H1 (cell line): ENCODE data around the gene DENND1A. TPM values are rescaled to one million over a fixed set of nuclear protein-coding genes. Genes with fewer than 3 reads are reported as not detected.

Experiments
- CTCF ChIA-PET: fragments of 300-600 bp; sonication (Branson Sonifier 250); formaldehyde crosslinking; loops from one replicate; lab custom pipeline; 2021; ENCODE audit not compliant: partially characterized antibody; lab: Charles Lee
- POLR2A ChIA-PET: fragments of 300-600 bp; sonication (Branson Sonifier 250); formaldehyde crosslinking; loops from one replicate; lab custom pipeline; 2021; ENCODE audit warnings: inconsistent platforms; ENCODE audit not compliant: partially characterized antibody; lab: Charles Lee
- DNase-seq, 2 experiments: peaks; one replicate each; pipeline versions ENCODE4 v3.0.0 to v3.0.0-alpha.2; 2010 to 2022; ENCODE audit warnings: low spot score in 2 of 2, low read depth in 1 of 2, mixed read lengths in 1 of 2
- FAIRE-seq: peaks from 2 replicates; lab custom pipeline; 2011; peaks lifted over from hg19 to GRCh38; lab: Jason Lieb, UNC
- H2AFZ ChIP-seq: 2 replicates; pipeline ENCODE4 v1.8.1; 2012; ENCODE audit warnings: low read length, inconsistent platforms
- H2AK5ac ChIP-seq: 2 replicates; pipeline ENCODE4 v1.6.1; 2013; ENCODE audit warnings: low read depth, low read length
- H2BK120ac ChIP-seq: replicated peaks from 2 replicates; pipeline ENCODE3; 2013; ENCODE audit warnings: low read depth, low read length, inconsistent platforms
- H2BK12ac ChIP-seq: 2 replicates; pipeline ENCODE4 v1.6.1; 2013; ENCODE audit warnings: low read depth, low read length
- H2BK15ac ChIP-seq: 2 replicates; pipeline ENCODE4 v1.6.1; 2013; ENCODE audit warnings: low read length
- H2BK20ac ChIP-seq: 2 replicates; pipeline ENCODE4 v1.6.1; 2013; ENCODE audit warnings: low read length
- H2BK5ac ChIP-seq: 2 replicates; pipeline ENCODE4 v1.6.1; 2013; ENCODE audit warnings: low read depth, low read length
- H3K14ac ChIP-seq: 2 replicates; pipeline ENCODE4 v1.6.1; 2013; ENCODE audit warnings: inconsistent platforms; ENCODE audit not compliant: insufficient read length
- H3K18ac ChIP-seq: 2 replicates; pipeline ENCODE4 v1.6.1; 2013; ENCODE audit warnings: low read length; ENCODE audit errors: extremely low read depth
- H3K23ac ChIP-seq: 2 replicates; pipeline ENCODE4 v1.6.1; 2013; ENCODE audit warnings: inconsistent platforms; ENCODE audit not compliant: insufficient read length
- H3K23me2 ChIP-seq: 2 replicates; pipeline ENCODE4 v1.6.1; 2013; ENCODE audit warnings: low read depth, low read length
- H3K27ac ChIP-seq: 2 replicates; pipeline ENCODE4 v1.6.1; 2011; ENCODE audit warnings: low read depth, low read length, inconsistent platforms
- H3K27me3 ChIP-seq, 4 experiments: replicated peaks in 1 of 4; 1 replicate in 1 of 4; 2 replicates in 3 of 4; pipeline versions ENCODE4 v1.6.1 to v1.8.1; 2011 to 2013; ENCODE audit warnings: low read length in 3 of 4, mild to moderate bottlenecking in 3 of 4, inconsistent platforms in 2 of 4, mixed read lengths in 2 of 4, moderate library complexity in 1 of 4; ENCODE audit not compliant: control insufficient read depth in 3 of 4, insufficient read depth in 3 of 4; ENCODE audit errors: extremely low read depth in 1 of 4
- H3K36me3 ChIP-seq, 4 experiments: 2 replicates each; pipeline versions ENCODE4 v1.6.1 to v1.8.1; 2011 to 2013; ENCODE audit warnings: mild to moderate bottlenecking in 4 of 4, low read length in 3 of 4, moderate library complexity in 2 of 4, control low read depth in 1 of 4, inconsistent platforms in 1 of 4; ENCODE audit not compliant: insufficient read depth in 4 of 4, control insufficient read depth in 2 of 4
- H3K4ac ChIP-seq: replicated peaks from 2 replicates; pipeline ENCODE3; 2013; ENCODE audit warnings: low read length, low read depth, mixed read lengths, inconsistent platforms; ENCODE audit not compliant: insufficient read length
- H3K4me1 ChIP-seq, 4 experiments: replicated peaks in 1 of 4; 1 replicate in 1 of 4; 2 replicates in 3 of 4; pipeline versions ENCODE4 v1.6.1 to v1.8.1; 2011 to 2013; ENCODE audit warnings: low read length in 3 of 4, inconsistent platforms in 2 of 4, mixed read lengths in 1 of 4; ENCODE audit not compliant: insufficient read depth in 4 of 4, control insufficient read depth in 3 of 4
- H3K4me2 ChIP-seq, 2 experiments: 2 replicates each; pipeline versions ENCODE4 v1.6.1 to v1.8.1; 2011 to 2013; ENCODE audit warnings: low read depth in 2 of 2, low read length in 2 of 2, control low read depth in 1 of 2, inconsistent platforms in 1 of 2, mild to moderate bottlenecking in 1 of 2; ENCODE audit not compliant: insufficient read depth in 1 of 2
- H3K4me3 ChIP-seq, 4 experiments: fragments of 200-600, 300-600 bp in 1 of 4; sonication (generic), shearing (Covaris generic), sonication (Bioruptor Twin) in 1 of 4; 2 replicates each; pipeline versions ENCODE4 v1.5.1 to v1.8.1; 2011 to 2016; ENCODE audit warnings: low read length in 4 of 4, low read depth in 3 of 4, control low read depth in 2 of 4, inconsistent platforms in 2 of 4, mild to moderate bottlenecking in 2 of 4, mixed read lengths in 1 of 4, moderate library complexity in 1 of 4; ENCODE audit not compliant: insufficient read depth in 2 of 4; ENCODE audit errors: extremely low read depth in 1 of 4
- H3K56ac ChIP-seq: replicated peaks from 2 replicates; pipeline ENCODE3; 2013; ENCODE audit warnings: low read depth, mild to moderate bottlenecking, mixed read lengths, low read length, inconsistent platforms; ENCODE audit not compliant: insufficient read length
- H3K79me1 ChIP-seq: 2 replicates; pipeline ENCODE4 v1.6.1; 2013; ENCODE audit warnings: low read depth, low read length, control low read depth
- H3K79me2 ChIP-seq, 2 experiments: 2 replicates each; pipeline versions ENCODE4 v1.6.1 to v1.8.1; 2012 to 2013; ENCODE audit warnings: low read length in 2 of 2, mild to moderate bottlenecking in 2 of 2, inconsistent platforms in 1 of 2; ENCODE audit not compliant: insufficient read depth in 2 of 2, control insufficient read depth in 1 of 2
- H3K9ac ChIP-seq, 4 experiments: replicated peaks in 1 of 4; 1 replicate in 1 of 4; 2 replicates in 3 of 4; pipeline versions ENCODE4 v1.6.1 to v1.8.1; 2011 to 2013; ENCODE audit warnings: low read depth in 3 of 4, low read length in 3 of 4, control low read depth in 2 of 4, mild to moderate bottlenecking in 2 of 4, moderate library complexity in 2 of 4, inconsistent platforms in 1 of 4; ENCODE audit errors: extremely low read depth in 1 of 4
- H3K9me3 ChIP-seq, 2 experiments: 2 replicates each; pipeline versions ENCODE4 v1.6.1 to v1.8.1; 2012 to 2013; ENCODE audit warnings: mild to moderate bottlenecking in 2 of 2, moderate library complexity in 2 of 2, control low read depth in 1 of 2, inconsistent platforms in 1 of 2, low read depth in 1 of 2, low read length in 1 of 2, mixed read lengths in 1 of 2; ENCODE audit not compliant: insufficient read depth in 2 of 2
- H4K20me1 ChIP-seq, 2 experiments: replicated peaks in 1 of 2; 2 replicates each; pipeline versions ENCODE3 to v1.8.1; 2011 to 2013; ENCODE audit warnings: inconsistent platforms in 2 of 2, low read length in 2 of 2, mild to moderate bottlenecking in 1 of 2; ENCODE audit not compliant: insufficient read depth in 2 of 2, control insufficient read depth in 1 of 2
- H4K5ac ChIP-seq: 2 replicates; pipeline ENCODE4 v1.6.1; 2013; ENCODE audit warnings: low read length, low read depth, mixed read lengths, inconsistent platforms; ENCODE audit not compliant: insufficient read length
- H4K8ac ChIP-seq: 2 replicates; pipeline ENCODE4 v1.8.0; 2013; ENCODE audit warnings: mild to moderate bottlenecking, moderate library complexity, low read length, inconsistent platforms; ENCODE audit not compliant: insufficient read depth; ENCODE audit errors: extremely low read depth
- H4K91ac ChIP-seq: replicated peaks from 2 replicates; pipeline ENCODE3; 2013; ENCODE audit warnings: low read length, mixed read lengths, inconsistent platforms; ENCODE audit not compliant: insufficient read length
- BACH1 ChIP-seq: IDR thresholded peaks from 2 replicates; pipeline ENCODE4 v1.6.1; 2012; ENCODE audit warnings: low read length, improper control_type of control experiment
- FOSL1 ChIP-seq: IDR thresholded peaks from 2 replicates; pipeline ENCODE4 v1.6.1; 2011; ENCODE audit warnings: mild to moderate bottlenecking, low read depth, low read length, moderate library complexity; ENCODE audit not compliant: insufficient read depth
- GTF2F1 ChIP-seq: IDR thresholded peaks from 2 replicates; pipeline ENCODE4 v1.6.1; 2012; ENCODE audit warnings: low read depth, low read length, improper control_type of control experiment, borderline replicate concordance
- HDAC6 ChIP-seq: IDR thresholded peaks from one replicate; pipeline ENCODE4 v1.7.1; 2012; ENCODE audit warnings: low read depth, mild to moderate bottlenecking, inconsistent platforms, low read length, moderate library complexity
- MAFK ChIP-seq: IDR thresholded peaks from 2 replicates; pipeline ENCODE4 v1.6.1; 2012; ENCODE audit warnings: low read depth, mild to moderate bottlenecking, improper control_type of control experiment, low read length
- RBBP5 ChIP-seq: IDR thresholded peaks from 2 replicates; pipeline ENCODE4 v1.7.1; 2012; ENCODE audit warnings: low read depth, mild to moderate bottlenecking, inconsistent platforms, low read length, moderate library complexity, borderline replicate concordance
- SP4 ChIP-seq: IDR thresholded peaks from 2 replicates; pipeline ENCODE4 v1.6.1; 2012; ENCODE audit warnings: low read length, inconsistent platforms
- SRF ChIP-seq: IDR thresholded peaks from 2 replicates; pipeline ENCODE4 v1.6.1; 2011; ENCODE audit warnings: mild to moderate bottlenecking, low read depth, low read length, moderate library complexity
- TAF1 ChIP-seq: IDR thresholded peaks from 2 replicates; pipeline ENCODE4 v1.6.1; 2011; ENCODE audit warnings: mild to moderate bottlenecking, low read depth, low read length
- TAF7 ChIP-seq: optimal IDR thresholded peaks from 2 replicates; pipeline ENCODE3; 2011; ENCODE audit warnings: low read depth, mild to moderate bottlenecking, inconsistent platforms, low read length, moderate library complexity, borderline replicate concordance
- WGBS, 2 experiments: shearing (Covaris generic) in 1 of 2; methylation state at CpG; one replicate each; pipeline versions ENCODE4 v1.1.6 to v1.1.7; 2013 to 2015; ENCODE audit warnings: low lambda C conversion rate in 2 of 2, mixed read lengths in 2 of 2, inconsistent platforms in 1 of 2, low coverage in 1 of 2, missing lambda C conversion rate in 1 of 2; ENCODE audit not compliant: insufficient replicate concordance in 2 of 2, insufficient coverage in 1 of 2, insufficient read length in 1 of 2; ENCODE audit errors: extremely low coverage in 1 of 2, missing lambda C conversion rate in 1 of 2; 5-methylcytosine and 5-hydroxymethylcytosine counted together
- polyA plus RNA-seq, 7 experiments: library from polyadenylated mRNA; depleted of rRNA in 3 of 7; stranded (reverse) in 5 of 7; unstranded in 2 of 7; fragments of >200 nt in 5 of 7; fragments of 200-250 nt in 2 of 7; gene quantifications; 1 replicate in 5 of 7; 2 replicates in 1 of 7; 4 replicates in 1 of 7; pipeline versions ENCODE4 v1.2.1 to v1.2.3, GENCODE V29; 2011 to 2013; ENCODE audit warnings: missing spikeins in 2 of 7, mixed read lengths in 2 of 7
- total RNA-seq: library from RNA; stranded (reverse); fragmentation: NEBNext Ultra II Directional; extraction: Animal tissue kit (Norgen Biotek cat#: 25700); gene quantifications from 2 replicates; pipeline ENCODE4 v1.2.1, GENCODE V29; 2021

Gene DENND1A
- total and polyA plus RNA-seq, 2 of the 8 experiments (the other 6 are each of a cell fraction or from before 2014, with no cell fraction given): 24.1 to 26.4 TPM

DNA sequence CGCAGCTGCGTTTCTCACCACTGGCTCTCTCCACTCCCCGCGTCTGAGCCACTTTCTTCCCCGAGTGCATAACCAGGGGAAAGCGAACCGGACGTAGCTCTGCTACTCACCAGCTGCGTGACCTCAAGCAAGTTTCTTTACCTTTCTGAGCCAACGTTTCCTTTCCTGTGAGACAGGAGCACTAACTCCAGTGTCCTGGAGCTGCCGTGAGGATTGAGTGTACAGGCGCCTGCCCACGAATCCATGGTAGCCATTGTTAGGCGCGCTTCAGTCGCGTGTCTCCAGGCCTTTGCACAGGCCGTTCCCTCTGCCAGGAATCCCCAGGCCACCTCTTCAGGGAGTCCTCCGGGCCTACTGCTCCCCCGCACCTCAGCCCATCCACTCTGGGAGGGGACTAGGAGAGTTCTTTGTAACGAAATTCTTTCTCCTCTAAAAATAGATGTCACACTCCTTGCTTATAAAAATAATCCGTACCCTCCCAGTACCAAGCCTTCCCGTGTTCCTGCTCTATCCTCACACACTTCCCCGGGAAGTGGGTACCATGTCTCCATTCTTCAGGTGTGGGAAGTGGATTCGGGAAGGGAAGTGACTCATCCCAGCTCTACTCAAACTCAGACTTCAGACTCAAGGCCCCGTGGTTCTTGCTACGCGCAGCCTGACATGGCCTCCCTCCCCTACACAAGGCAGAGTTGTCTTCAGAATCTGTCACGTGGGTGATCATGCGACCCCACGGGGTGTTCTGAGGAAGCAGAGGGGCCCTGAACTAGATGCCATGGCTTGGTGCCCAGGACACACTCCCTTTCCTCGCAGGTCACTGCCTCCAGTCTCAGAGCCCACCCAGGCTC, 590.0 kb downstream of the DENND1A start:
- no peak overlapping the region for H4K5ac ChIP-seq
- H3K79me2 ChIP-seq: no peaks in the 10 kb centered on the region
- no peak overlapping the region for H3K27ac ChIP-seq
- H3K4me1 ChIP-seq: peaks cover 3 to 18% (median 7%) of the 10 kb centered on the region in 4 experiments
- H3K23ac ChIP-seq: no peak overlapping the region
- DNase-seq (no peak), FAIRE-seq (no peak)
- H2BK120ac ChIP-seq: no peak overlapping the region
- no peak overlapping the region for H3K4me3 ChIP-seq
- peak overlapping the region in 1 of 2 experiments; percentile 5; a peak in 1 of 4 replicates for H3K4me2 ChIP-seq
- H4K20me1 ChIP-seq: no peaks in the 10 kb centered on the region
- no peaks in the 10 kb centered on the region for H3K23me2 ChIP-seq
- POLR2A ChIA-PET: interaction anchor here (1.2 to 1.6 kb wide), 2 partner anchors 14 to 38 kb away, joined by 3 to 5 read pairs; no protein-coding TSS in a partner anchor
- no peak overlapping the region for H2BK20ac ChIP-seq
- H3K14ac ChIP-seq: no peak overlapping the region
- WGBS, 2 experiments: 82% methylated on average over 32 of the region's 32 CpGs; no CpG with 5 or more reads in 1 of the 2 experiments
- no peak overlapping the region for H2AK5ac ChIP-seq
- H3K36me3 ChIP-seq: no peaks in the 10 kb centered on the region
- peak overlapping the region; percentile 30 for H4K91ac ChIP-seq
- H4K8ac ChIP-seq: no peak overlapping the region
- peak overlapping the region; percentile 66; the same call in 1 of the 2 replicates for H3K18ac ChIP-seq
- H2BK15ac ChIP-seq: 0 out of 2 replicates have a peak overlapping the region, but pooled peaks have one; percentile 24
- H3K27me3 ChIP-seq: no peaks in the 10 kb centered on the region
- no peak overlapping the region; the same call in 1 of the 2 replicates for H2BK5ac ChIP-seq
- no peak overlapping the region; a peak in 2 of 7 replicates for H3K9ac ChIP-seq
- peak overlapping the region; percentile 32 for H3K4ac ChIP-seq
- H3K9me3 ChIP-seq: no peaks in the 10 kb centered on the region
- CTCF ChIA-PET: interaction anchor here (0.9 to 2.5 kb wide), 11 partner anchors 10 to 250 kb away, joined by 3 to 20 read pairs (median 3); partner anchors contain the start of gene CRB2
- H2AFZ ChIP-seq: peak overlapping the region; percentile 94
- H2BK12ac ChIP-seq: peak overlapping the region; percentile 82; the same call in 1 of the 2 replicates
- H3K56ac ChIP-seq: no peak overlapping the region
- no peaks in the 10 kb centered on the region for H3K79me1 ChIP-seq
- TF ChIP-seq HDAC6: no peak
- no peak for TF ChIP-seq FOSL1
- TF ChIP-seq SRF: no peak
- no peak for TF ChIP-seq GTF2F1
- TF ChIP-seq RBBP5: no peak
- TF ChIP-seq MAFK: no peak
- no peak for TF ChIP-seq TAF7
- no peak for TF ChIP-seq SP4
- TF ChIP-seq TAF1: no peak
- no peak for TF ChIP-seq BACH1
